MM.1S (cell line): ENCODE measurements around the gene NAGLU.
"Not testable (repeated sequence)": the region's sequence is repeated elsewhere in the genome, so short reads cannot be mapped to it uniquely, and the experiment has no call there.

Experiments
- CTCF ChIP-seq: fragments of 300-600 bp; sonication (generic); IDR thresholded peaks from 2 replicates; pipeline ENCODE4 v1.5.1; 2016; ENCODE audit warnings: antibody characterized with exemption, low read length, mixed read lengths
- EZH2 ChIP-seq: fragments of 300-600 bp; sonication (generic); optimal IDR thresholded peaks from 2 replicates; pipeline ENCODE3; 2017; ENCODE audit warnings: low read depth, mild to moderate bottlenecking, antibody characterized with exemption, low read length, mixed read lengths
- EZH2phosphoT487 ChIP-seq: fragments of 300-600 bp; sonication (generic); IDR thresholded peaks from 2 replicates; pipeline ENCODE4 v1.6.1; 2018; ENCODE audit warnings: antibody characterized with exemption, low read length

GRCh38 chr17:42540558-42540957 lies 4.5 kb downstream of the NAGLU start:
- TF ChIP-seq CTCF, EZH2, EZH2phosphoT487: not testable (repeated sequence)
